Inferior parietal cortex (tissue), 1 donor: ENCODE data around the gene TNRC18.
"Not testable (repeated sequence)": the region's sequence is repeated elsewhere in the genome, so short reads cannot be mapped to it uniquely, and the experiment has no call there.

Experiments used
- DNase-seq: peaks from one replicate; pipeline ENCODE4 v3.0.0-alpha.2; 2016; ENCODE audit errors: extremely low spot score

The TNRC18 gene

DNA sequence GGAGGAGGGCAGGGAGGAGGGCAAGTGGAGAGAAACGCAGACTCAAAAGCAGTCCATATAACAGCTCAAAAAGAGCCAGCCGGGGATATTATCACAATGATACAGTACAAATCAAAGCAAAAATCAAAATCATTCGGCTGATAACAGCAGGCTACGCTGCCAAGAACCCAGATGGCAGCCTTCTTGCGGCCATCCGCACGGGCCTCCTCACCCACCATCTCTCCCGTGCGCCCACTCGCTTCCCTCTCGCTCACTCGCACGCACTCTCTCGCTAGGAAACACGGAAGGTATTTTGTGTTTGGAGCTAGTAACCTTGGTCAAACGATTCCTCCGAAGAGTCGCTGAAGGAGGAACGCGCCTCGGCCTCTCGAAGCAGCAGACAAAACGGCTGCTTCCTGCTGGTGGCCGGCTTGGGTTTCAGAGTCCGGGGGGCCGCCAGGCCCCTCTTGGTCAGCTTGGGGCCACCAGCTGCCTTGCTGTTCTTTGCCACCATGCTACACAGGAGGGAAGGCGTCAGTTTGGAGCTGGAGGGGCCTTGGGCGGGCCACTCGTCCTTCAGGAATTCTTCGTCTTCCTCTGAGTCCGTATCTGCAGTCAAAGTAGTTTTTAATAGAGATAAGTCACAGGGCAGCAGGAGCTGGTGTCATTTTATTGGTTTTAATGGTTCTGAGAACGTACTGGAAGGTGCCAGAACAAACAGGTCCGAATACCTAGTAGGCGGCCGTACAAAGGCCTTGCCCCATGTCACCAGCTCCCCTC lies 71.9 kb downstream of the TNRC18 start:
- DNase-seq: no peak

DNA sequence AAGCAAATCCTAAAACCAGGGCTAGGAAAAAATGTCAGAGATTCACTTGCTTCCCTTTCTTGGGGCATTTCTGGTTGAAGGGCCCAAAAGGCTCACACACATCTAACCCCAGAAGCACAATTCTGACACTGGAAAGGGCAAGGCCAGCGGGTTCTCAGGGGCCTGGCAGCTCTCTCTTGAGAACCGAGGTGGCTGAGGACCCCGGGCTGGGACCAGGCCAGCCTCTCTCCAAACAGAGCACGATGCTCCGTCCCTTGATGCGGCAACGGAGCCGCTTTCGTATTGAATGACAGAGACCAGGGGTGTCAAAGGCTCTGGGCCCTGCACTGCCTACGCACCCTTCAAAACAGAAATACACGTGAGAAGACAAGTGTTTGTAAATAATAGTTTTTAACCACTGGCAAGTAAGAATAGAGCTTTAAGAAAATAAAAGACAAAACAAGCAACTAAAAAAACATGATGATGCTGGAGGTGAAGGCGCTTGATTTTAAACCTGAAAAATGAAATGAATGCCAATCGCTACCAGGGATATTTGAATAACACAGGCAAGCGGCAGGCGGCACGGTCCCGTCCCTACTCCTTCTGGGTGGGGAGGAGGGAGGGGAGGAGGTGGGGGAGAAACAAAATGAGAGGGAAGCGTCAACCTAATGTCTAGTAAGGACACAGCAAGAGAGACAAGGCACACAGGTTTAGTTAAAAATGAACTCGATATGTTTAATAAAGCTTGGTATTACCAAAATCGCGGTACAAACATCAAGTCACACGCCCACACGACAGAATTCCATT lies 72.8 kb downstream of the TNRC18 start:
- no peak for DNase-seq

DNA sequence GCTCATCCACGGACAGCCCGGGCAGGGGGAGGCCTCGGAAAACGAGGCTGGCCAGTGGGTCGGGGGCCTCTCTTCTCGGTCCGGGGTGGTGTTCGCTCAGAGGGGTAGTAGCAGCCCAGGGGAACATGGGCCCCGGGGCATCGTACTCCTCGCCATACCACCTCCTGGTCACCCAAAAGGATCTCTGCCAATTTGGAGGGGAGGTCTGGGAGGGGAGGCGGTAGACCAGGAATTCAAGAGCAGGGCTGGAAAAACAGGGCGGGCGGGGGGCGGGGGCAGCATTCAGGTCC lies 73.5 kb downstream of the TNRC18 start:
- no peak for DNase-seq

DNA sequence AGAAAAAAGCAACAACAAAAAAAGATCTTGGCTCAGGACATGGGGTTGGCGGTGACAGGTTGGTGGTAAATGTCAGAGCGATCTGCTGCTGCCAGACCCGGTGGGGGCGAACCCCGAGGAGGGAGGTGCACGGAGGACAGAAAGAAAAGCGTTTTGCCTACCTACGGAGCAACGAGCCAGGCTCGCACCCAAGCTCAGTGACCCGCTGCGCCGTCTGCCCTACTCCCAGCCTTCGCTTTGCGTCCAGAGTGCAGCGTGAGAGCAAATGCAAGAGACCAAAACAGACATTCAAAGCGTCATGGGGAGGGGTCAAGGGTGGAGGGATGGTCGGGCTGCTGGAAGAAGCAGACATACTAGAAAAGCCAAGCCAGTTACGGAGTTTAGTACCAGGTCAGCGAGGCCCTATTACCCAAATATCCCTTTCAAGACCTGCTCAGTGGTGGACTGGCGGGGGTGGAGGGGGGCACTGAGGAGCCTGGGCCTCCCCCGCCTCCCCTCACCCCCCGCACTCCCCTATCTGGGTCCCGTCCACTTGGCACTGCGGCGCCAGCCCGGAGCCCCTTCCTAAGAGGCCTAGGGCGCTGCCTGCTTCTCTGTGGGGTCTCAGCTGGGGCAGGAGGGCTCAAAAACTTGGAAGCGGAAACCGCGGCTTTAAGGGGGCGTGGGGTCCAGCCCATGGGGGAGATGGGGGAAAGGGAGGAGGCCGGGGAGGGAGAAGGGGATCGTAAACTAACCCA lies 74.0 kb downstream of the TNRC18 start:
- DNase-seq: no peak

DNA sequence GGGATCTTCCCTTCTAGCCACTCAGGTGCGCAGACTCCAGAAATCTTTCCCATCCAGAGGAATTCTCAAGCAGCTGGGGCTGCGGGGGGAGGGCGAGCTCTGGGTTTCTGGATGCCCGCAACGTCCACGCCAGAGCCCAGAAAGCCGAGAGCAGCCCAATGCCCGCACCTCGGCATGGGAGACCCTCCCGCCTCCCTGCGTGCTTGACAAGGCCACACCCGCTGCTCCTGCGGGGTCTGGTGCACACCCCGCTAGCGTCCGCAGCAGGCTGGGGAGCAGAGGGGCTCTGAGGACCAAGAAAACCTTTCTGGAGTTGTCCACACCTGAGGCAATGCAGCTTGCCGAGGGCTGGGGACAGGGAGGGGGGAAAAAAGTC lies 74.6 kb downstream of the TNRC18 start:
- DNase-seq: no peak

DNA sequence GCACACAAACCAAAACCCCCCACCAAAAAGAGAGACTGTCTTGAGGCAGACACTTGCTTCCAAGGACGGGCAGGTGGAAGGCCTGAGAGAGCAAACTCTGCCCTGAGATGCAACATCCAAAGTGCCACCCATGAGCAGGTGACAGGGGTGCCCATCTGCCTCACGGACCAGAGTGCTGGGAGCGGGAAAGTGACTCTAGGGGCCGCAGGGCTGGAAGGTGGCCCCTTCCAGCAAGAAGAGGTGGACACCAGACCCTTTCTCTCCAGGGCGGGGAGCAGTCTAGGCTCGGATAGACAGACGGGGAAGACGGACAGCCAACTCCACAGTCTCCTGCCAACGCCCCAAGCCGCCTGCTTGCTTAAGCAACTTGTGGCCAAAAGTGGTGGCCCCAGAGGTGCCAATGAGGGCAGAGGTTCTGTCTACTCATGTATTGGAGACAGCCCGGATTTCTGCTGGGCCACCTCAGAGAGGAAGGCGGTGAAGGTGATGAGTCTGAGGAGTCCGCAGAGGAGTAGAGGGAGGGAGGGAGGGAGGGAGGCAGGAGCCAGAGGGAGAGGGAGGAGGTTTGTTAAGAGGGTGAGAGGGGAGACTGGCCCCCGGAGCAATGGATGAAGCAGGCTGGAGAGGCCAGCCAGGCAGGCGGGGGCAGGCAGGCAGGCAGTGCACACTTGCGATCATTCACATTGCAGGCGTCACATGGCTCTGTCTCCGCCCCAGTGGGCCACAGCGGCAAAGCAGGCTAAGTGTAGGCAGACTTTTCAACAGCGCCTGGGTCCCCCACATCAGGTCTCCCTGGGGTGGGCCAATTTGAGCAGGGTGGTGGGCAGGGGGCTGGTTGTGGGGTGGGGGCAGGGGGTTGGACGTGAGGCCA lies 75.3 kb downstream of the TNRC18 start:
- no peak for DNase-seq

DNA sequence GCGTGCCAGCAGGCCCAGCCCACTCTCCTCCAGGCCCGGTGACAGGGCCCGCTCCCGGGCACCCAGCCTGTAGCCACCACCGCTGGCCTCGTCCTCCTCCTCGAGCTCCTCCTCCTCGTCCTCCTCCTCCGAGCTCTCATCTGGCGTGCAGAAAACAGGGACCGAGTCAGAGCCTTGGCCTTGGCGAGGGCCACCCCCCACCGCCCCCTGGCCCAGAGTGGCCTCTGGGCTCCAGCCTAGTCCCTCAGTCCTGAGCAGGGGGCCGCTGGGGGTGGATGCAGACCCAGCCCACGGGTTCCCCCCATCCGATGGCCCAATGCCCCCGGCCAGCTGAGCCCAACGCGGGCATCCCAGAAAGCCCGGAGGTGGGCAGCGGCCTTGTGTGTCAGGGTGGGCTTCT lies 78.0 kb downstream of the TNRC18 start:
- no peak for DNase-seq

DNA sequence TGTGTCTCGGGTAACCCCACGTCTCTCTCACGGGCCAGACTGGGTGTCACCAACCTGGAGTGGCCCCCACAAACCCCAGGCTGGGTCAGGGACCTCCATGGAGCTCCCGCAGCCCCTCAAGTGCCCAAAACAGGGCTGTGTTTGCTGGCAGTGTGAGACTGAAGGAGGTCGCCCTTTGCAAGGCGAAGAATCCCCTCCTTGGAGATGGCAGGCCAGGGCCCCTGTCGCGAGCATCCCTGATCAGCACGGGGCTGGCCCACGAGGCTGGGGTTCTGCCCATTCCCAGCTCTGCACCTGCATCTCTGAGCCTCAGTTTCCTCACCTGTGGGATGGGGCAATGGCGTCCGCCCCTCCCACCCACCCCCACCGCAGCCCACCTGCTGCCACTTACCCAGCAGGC lies 78.5 kb downstream of the TNRC18 start:
- DNase-seq: no peak

DNA sequence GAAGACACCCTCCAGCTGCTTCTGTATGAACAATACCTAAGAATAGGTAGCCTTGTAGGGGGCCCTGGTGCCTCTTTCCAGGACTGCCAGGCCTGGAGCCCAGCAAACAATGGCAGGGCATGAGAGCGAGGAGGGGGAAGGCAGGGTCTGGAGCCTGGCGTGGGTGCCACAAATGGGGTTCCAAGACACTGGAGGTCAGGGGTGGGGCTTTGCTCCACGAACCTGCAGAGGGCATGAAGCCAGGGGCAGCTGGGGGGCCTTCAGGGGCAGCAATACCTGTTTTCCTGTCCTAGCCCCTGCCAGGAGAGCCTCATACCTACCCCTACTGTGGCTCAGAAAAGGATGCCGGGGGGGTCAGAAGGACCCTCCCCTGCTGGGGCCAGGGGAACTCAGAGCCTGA lies 79.3 kb downstream of the TNRC18 start:
- no peak for DNase-seq

DNA sequence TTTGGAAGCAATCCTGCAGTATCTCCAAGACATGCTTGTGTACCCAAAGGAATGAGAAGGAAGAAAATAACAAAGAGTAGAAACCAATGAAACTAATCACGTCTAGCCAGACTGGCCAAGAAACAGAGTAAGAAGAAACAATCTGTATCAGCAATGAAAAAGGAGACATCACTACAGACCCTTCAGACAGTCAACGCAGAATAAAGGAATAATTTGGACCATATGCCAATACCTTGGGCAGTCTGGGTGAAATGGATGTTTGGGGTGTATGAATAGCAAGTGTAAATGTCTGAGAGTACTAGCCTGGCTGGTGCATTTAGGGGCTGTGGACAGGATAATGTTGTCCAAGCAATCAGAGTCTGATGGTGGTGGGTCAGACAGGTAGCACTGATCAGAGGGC lies 79.8 kb downstream of the TNRC18 start:
- no peak for DNase-seq

DNA sequence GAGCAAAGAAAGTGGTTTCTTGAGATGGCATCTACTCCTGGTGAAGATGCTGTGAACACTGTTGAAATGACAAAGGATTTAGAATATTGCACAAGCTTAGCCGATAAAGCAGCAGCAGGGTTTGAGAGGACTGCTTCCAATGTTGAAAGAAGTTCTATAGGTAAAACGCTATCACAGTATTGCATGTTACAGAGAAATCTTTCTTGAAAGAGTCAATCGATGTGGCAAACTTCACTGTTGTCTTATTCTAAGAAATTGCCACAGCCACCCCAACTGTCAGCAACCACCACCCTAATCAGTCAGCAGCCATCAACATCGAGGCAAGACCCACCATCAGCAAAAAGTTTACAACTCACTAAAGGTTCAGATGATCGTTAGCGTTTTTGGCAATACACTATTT lies 81.0 kb downstream of the TNRC18 start:
- no peak for DNase-seq

DNA sequence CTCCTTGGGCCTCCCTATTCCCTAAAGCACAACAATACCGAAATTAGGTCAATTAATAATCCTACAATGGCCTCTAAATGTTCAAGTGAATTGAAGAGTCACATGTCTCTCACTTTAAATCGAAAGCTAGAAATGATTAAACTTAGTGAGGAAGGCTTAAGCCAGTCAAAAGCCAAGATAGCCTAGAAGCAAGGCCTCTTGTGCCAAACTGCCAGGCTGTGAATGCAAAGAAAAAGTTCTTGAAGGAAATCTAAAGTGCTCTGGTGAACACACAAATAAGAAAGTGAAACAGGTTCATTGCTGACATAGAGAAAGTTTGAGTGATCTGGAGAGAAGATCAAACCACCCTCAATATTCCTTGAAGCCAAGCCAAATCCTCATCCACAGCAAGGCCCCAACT lies 83.7 kb downstream of the TNRC18 start:
- DNase-seq: no peak

DNA sequence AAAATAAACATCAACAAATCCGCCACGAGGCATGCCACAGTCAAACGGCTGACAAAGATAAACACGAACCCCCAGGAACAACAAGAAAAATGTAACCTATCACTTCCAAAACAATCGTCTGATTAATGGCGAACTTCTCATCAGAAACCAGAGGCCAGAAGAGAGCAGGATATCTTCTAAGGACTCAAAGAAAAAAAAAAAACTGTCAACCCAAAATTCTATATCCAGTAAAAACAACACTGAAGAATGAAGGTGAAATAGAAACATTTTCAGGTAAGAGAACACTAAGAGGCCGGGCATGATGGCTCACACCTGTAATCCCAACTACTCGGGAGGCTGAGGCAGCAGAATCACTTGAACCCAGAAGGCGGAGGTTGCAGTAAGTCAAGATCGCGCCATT lies 86.6 kb downstream of the TNRC18 start:
- DNase-seq: no peak

DNA sequence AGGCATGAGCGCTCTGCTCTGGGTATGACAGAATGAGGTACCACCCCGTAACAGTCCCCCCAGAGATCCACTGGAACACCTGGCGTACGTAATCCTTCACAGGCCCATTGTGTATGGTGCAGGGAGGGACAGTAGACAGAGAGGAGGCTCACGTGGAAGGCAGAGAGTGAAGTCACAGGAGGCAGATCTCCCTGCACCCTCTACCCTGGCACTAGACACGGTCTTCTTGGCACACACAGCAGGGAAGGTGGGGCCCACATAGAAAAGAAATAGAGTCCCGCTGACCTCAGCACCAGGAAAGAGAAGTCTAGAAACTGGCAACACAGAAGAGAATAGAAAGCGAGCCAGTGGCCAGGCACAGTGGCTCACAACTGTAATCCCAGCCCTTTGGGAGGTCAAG lies 89.0 kb downstream of the TNRC18 start:
- no peak for DNase-seq

DNA sequence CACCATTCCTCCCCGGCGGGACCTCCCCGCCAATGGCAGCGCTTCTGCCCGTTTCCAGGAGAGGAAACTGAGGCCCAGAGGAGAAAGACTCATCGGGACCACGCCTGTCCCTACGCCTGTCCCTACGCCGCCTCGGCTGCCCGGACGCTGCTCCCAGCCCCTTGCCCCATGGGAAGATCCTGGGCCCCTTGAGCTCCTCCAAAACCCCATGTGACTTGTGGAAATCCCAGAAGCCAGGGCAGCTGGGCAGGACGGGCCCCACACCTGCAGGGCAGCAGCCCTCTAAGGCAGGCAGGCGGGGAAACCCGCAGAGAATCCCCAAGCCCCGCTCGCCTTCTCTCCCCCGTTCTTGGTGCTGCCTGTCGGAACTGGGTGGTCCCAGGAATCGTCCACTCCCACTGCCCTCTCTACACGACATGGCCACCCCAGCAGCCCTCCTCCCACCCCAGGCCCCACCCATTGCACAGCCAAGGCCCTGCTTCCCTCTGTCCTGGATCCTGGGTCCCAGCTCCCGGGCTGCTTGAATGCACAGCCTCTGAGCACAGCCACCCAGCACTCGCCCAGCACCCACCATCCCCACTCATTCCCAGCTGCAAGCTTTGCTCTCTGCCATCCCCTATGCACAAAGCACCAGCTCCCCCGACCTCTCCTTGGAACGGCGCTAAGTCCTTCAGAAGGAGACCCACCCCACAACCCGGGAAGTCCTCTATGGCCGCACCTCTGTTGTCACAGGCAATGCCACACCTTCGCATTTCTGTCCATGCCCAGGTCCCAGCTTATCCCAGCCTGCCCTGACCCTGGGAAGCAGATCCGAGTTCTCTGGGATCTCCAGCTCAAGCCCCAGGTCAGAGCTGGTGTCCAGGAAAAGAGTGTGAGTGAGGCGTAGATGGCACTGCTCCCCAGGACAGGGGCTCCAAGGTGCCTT lies 90.3 kb downstream of the TNRC18 start:
- no peak for DNase-seq

DNA sequence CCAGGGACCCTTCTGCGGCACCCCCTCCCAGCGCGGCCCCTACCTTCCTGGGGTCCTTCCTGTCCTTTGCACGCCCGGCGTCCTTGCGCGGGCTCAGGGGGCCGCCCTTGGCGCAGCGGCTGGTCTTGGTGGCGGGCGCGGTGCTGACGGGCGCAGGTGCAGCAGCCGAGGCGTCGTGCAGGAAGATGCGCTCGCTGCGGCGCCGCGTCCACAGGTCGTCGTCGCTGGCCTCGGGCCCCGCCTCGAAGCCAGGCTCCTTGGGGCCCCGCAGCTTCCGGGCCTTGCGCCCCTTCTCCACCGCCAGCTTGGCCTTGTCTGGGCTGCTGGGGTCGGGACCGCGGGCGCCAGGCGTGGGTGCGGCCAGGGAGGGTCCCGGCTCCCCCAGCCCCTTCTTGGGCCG lies 91.1 kb downstream of the TNRC18 start:
- no peak for DNase-seq

DNA sequence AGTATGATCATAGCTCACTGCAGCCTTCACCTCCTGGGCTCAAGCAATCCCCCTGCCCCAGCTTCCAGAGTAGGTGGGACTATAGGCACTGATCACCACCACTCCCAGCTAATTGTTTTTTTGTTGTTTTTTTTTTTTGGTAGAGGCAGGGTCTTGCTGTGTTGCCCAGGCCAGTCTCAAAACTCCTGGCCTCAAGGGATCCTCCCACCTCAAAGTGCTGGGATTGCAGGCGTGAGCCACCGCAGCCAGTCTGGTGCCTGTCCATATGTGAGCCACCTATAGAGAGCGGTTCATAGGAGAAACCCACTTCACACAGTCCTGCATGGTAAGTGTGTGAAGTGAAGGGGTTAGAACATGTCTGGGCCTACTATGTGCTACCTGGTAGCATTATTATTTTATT lies 93.3 kb downstream of the TNRC18 start:
- no peak for DNase-seq

DNA sequence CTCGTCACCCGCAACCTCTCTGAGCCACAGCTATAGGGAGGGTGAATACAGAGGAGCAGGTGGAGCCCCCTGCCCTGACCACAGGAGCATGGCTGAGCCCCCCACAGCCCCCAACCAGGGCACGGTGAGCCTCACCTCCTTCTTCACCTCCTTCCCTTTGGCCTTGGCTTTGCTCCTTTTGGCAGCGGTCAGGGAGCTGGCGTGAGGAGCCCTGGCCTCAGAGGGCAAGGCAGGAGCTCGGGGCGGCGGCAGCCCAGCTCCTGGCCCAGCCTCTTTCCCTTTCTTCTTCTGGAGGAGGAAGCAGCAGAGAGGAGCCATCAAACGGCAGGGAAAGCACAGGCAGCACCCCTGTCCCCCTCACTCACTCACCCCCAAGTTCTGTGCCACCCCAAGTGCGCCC lies 98.7 kb downstream of the TNRC18 start:
- no peak for DNase-seq

DNA sequence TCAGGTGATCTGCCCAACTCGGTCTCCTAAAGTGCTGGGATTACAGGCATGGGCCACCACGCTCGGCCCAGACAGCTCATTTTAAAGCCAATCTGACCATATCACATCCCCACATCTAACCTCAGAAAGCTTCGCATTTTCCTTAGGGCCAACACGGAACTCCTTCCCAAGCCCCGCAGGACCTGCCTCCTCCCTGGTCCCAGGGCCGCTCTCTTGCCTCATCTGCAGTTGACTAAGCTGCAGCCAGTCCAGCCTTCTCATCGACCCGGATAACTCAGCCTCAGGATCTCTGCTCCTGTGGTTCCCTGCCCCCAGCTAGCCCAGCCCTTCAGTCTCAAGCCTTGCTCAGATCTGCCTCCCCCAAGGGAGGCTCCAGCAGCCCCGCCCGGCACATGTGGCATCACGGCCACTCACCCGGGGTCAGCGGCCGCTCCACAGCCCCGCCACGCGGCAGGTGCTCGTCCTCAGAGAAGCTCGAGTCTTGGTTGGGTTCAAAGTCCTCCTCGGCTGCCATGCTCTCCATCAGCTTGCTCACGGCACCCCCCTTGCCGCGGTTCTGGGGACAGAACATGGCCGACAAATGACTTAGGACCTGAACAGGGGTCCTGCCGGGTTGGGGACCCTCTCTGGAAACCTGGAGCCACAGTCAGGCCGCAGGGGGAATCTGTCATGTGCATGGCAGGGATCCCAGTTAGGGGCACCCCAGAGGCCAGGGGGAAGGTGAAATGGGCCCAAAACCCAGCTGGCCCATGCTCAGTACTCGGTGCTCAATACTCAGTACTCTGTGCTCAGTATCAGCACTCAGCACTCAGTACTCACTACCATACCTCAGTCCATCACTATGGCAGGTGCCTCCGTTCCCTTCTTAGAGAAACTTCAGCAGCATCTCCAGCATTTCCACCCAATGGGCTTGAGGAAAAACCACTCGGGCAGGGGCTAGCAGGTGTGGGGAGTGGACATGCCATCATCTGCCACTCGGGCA lies 99.5 kb downstream of the TNRC18 start:
- DNase-seq: not testable (repeated sequence)
